Skeletal muscle satellite cell (primary cell): ENCODE measurements around the gene FSTL4.
"Not testable (repeated sequence)": the region's sequence is repeated elsewhere in the genome, so short reads cannot be mapped to it uniquely, and the experiment has no call there.

Experiments used
- H3K27me3 ChIP-seq: 2 replicates; pipeline ENCODE4 v1.7.0; 2013; ENCODE audit warnings: low read length; ENCODE audit not compliant: control insufficient read depth, insufficient read depth
- H3K36me3 ChIP-seq: 2 replicates; pipeline ENCODE4 v1.7.0; 2013; ENCODE audit warnings: mild to moderate bottlenecking, control low read depth, low read length; ENCODE audit not compliant: insufficient read depth
- H3K4me1 ChIP-seq: 2 replicates; pipeline ENCODE4 v1.7.0; 2013; ENCODE audit warnings: low read length; ENCODE audit not compliant: control insufficient read depth, insufficient read depth
- H3K4me2 ChIP-seq: 2 replicates; pipeline ENCODE4 v1.7.0; 2013; ENCODE audit warnings: mild to moderate bottlenecking, low read length
- H3K4me3 ChIP-seq: 2 replicates; pipeline ENCODE4 v1.7.0; 2013; ENCODE audit warnings: low read length
- H3K9ac ChIP-seq: 2 replicates; pipeline ENCODE4 v1.7.0; 2013; ENCODE audit warnings: mild to moderate bottlenecking, low read depth, low read length, moderate library complexity
- H3K9me3 ChIP-seq: replicated peaks from 2 replicates; pipeline ENCODE4 v1.7.0; 2013; ENCODE audit warnings: mild to moderate bottlenecking, control low read depth, low read length

The FSTL4 gene

GRCh38 chr5:133544346-133544745 lies 68.0 kb downstream of the FSTL4 start:
- no peak overlapping the region for H3K4me2 ChIP-seq
- H3K9me3 ChIP-seq: no peaks in the 10 kb centered on the region
- no peak overlapping the region for H3K4me3 ChIP-seq
- H3K4me1 ChIP-seq: no peaks in the 10 kb centered on the region
- H3K27me3 ChIP-seq: peaks cover 5% of the 10 kb centered on the region
- no peak overlapping the region for H3K9ac ChIP-seq
- H3K36me3 ChIP-seq: no peaks in the 10 kb centered on the region

DNA sequence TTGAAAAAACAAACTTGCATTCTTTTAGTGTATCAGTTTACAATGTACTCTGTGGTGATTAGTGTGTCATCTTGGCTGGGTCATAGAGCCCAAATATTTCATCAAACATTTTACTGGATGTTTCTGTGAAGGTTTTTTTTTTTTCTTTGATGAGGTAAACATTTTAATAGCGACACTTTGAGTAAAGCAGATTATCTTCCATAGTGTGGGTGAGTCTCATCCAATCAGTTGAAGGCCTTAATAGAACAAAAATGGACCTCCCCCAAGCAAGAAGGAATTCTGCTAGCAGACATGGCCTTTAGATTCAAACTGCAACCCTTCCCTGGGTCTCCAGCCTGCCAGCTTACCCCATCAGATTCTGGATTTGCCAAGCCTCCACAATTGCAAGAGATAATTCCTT lies 72.5 kb downstream of the FSTL4 start:
- Histone ChIP-seq H3K4me2 (no peak overlapping the region), H3K27me3 (peaks cover 23% of the 10 kb centered on the region), H3K9me3 (no peaks in the 10 kb centered on the region), H3K36me3 (no peaks in the 10 kb centered on the region), H3K9ac (no peak overlapping the region), H3K4me3 (no peak overlapping the region), H3K4me1 (no peaks in the 10 kb centered on the region)

DNA sequence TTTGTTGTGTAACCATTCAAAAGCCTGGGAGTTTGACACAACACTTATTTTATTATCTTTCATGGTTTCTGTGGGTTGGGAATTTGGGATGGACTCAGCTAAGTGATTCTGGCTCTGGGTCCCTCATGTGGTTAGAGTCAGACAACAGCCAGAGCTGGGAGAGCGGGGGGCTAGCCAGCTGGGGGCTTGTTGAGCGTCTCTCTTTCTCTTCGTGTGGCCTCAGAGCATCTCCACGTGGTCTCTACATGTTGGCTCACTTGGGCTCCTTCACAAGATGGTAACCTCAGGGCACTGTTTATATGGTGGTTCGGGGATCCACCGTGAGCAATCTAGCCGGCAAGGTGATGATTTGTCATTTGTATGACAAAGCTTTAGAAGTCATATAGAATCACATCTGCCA lies 73.6 kb downstream of the FSTL4 start:
- Histone ChIP-seq H3K4me3 (no peak overlapping the region), H3K4me1 (no peaks in the 10 kb centered on the region), H3K36me3 (no peaks in the 10 kb centered on the region), H3K9me3 (no peaks in the 10 kb centered on the region), H3K27me3 (peaks cover 27% of the 10 kb centered on the region), H3K4me2 (no peak overlapping the region), H3K9ac (no peak overlapping the region)

DNA sequence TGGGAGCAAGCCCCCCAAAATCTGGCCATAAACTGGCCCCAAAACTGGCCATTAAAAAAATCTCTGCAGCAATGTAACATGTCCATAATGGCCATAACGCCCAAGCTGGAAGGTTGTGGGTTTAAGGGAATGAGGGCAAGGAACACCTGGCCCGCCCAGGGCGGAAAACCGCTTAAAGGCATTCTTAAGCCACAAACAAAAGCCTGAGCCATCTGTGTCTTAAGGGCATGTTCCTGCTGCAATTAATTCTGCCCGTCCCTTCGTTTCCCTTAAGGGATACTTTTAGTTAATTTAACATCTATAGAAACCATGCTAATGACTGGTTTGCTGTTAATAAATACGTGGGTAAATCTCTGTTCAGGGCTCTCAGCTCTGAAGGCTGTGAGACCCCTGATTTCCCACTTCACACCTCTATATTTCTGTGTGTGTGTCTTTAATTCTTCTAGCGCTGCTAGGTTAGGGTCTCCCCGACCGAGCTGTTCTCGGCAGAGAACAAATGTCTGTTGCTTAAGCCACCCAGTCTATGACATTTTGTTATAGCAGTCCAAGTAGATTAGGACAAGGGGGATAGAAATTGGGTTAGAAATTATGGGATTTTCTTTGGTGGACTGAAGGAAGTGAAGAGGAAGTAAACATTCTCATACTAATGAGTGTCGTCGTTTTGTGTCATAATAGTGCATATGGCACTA lies 77.0 kb downstream of the FSTL4 start:
- H3K9me3 ChIP-seq, H3K9ac ChIP-seq, H3K4me1 ChIP-seq, H3K36me3 ChIP-seq, H3K4me2 ChIP-seq, H3K4me3 ChIP-seq: not testable (repeated sequence)
- peaks cover 33% of the 10 kb centered on the region for H3K27me3 ChIP-seq

DNA sequence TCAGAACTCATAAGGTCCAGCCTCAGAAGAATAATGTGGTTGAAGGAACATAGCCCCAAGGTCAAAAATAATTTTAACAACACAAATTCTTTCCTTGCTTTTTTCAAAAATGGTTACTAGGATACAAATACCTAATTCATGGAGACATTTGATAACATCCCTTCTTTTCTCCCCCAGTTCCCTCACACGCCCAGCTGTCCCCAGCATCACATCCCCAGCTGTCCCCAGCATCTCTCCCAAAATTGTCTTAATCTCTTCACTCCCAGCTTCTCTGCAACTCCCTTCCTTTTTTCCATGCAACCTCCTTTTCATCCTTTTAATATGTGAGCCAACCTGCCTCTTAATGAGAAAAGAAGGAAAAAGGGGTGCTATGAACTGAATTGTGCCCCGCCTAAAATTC lies 77.8 kb downstream of the FSTL4 start:
- Histone ChIP-seq H3K9me3 (no peaks in the 10 kb centered on the region), H3K27me3 (peaks cover 42% of the 10 kb centered on the region), H3K4me1 (no peaks in the 10 kb centered on the region), H3K4me2 (no peak overlapping the region), H3K4me3 (no peak overlapping the region), H3K36me3 (no peaks in the 10 kb centered on the region), H3K9ac (no peak overlapping the region)

- Histone ChIP-seq H3K36me3 (no peaks in the 10 kb centered on the region), H3K4me3 (no peak overlapping the region), H3K9ac (no peak overlapping the region), H3K27me3 (peaks cover 33% of the 10 kb centered on the region), H3K4me1 (no peaks in the 10 kb centered on the region), H3K4me2 (no peak overlapping the region), H3K9me3 (no peaks in the 10 kb centered on the region)
Observed at GRCh38 chr5:133533541-133533940, 78.8 kb downstream of the FSTL4 start.

DNA sequence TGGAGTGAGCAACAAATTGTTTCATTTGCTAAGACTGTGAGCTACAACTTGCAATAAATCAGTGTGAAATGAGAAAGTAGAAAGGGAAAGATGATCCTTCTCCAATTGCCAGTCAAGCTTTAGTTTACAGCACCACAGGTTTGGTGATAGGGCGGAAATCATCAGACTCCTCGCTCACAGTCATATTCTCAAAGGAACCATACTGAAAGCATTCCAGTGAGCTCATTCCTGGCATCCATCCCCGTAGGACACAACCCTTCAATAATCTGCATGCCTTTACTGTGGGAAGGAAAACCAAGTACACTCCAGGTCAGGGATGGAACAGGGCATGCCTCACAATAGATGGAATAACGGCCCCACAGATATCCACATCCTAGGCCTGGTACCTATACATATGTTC lies 80.7 kb downstream of the FSTL4 start:
- Histone ChIP-seq H3K9me3 (no peaks in the 10 kb centered on the region), H3K27me3 (peaks cover 28% of the 10 kb centered on the region), H3K4me1 (no peaks in the 10 kb centered on the region), H3K9ac (no peak overlapping the region), H3K4me3 (no peak overlapping the region), H3K36me3 (no peaks in the 10 kb centered on the region), H3K4me2 (no peak overlapping the region)

GRCh38 chr5:133531178-133531577 lies 81.2 kb downstream of the FSTL4 start:
- Histone ChIP-seq H3K9me3 (no peaks in the 10 kb centered on the region), H3K36me3 (no peaks in the 10 kb centered on the region), H3K4me2 (no peak overlapping the region), H3K27me3 (peaks cover 28% of the 10 kb centered on the region), H3K4me1 (no peaks in the 10 kb centered on the region), H3K9ac (no peak overlapping the region), H3K4me3 (no peak overlapping the region)

- Histone ChIP-seq H3K4me2 (no peak overlapping the region), H3K4me3 (no peak overlapping the region), H3K36me3 (no peaks in the 10 kb centered on the region), H3K27me3 (peaks cover 23% of the 10 kb centered on the region), H3K4me1 (no peaks in the 10 kb centered on the region), H3K9me3 (no peaks in the 10 kb centered on the region), H3K9ac (no peak overlapping the region)
Observed at GRCh38 chr5:133530270-133530669, 82.1 kb downstream of the FSTL4 start.

- H3K4me2 ChIP-seq: no peak overlapping the region
- no peaks in the 10 kb centered on the region for H3K36me3 ChIP-seq
- H3K4me3 ChIP-seq: no peak overlapping the region
- no peaks in the 10 kb centered on the region for H3K4me1 ChIP-seq
- no peaks in the 10 kb centered on the region for H3K9me3 ChIP-seq
- H3K9ac ChIP-seq: no peak overlapping the region
- peaks cover 24% of the 10 kb centered on the region for H3K27me3 ChIP-seq
Observed at GRCh38 chr5:133528841-133529240, 83.5 kb downstream of the FSTL4 start.

GRCh38 chr5:133527311-133527710 lies 85.0 kb downstream of the FSTL4 start:
- Histone ChIP-seq H3K9me3 (no peaks in the 10 kb centered on the region), H3K36me3 (no peaks in the 10 kb centered on the region), H3K27me3 (peaks cover 21% of the 10 kb centered on the region), H3K4me2 (no peak overlapping the region), H3K9ac (no peak overlapping the region), H3K4me3 (no peak overlapping the region), H3K4me1 (no peaks in the 10 kb centered on the region)

DNA sequence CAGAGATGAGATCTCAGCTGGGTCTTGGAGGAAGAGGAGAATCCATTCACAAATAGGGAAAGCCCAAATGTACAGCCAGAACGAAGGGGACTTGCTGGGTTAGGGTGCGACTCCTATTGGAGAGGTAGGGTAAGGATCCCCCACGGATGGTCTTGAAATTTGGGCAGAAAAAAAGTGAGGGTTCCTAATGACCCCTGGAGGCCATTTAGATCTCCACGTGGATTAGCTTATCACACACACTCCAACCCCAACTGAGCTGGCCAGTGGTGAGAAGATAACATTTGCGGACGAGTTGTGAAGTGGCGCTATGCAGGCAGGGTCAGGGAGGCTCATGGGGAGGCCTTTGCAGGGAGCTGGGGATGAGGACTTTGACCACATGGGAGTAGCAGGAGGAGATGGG lies 86.0 kb downstream of the FSTL4 start:
- H3K4me3 ChIP-seq: no peak overlapping the region
- no peaks in the 10 kb centered on the region for H3K9me3 ChIP-seq
- H3K36me3 ChIP-seq: no peaks in the 10 kb centered on the region
- H3K4me1 ChIP-seq: no peaks in the 10 kb centered on the region
- H3K27me3 ChIP-seq: peaks cover 21% of the 10 kb centered on the region
- H3K4me2 ChIP-seq: no peak overlapping the region
- no peak overlapping the region for H3K9ac ChIP-seq
